MM.1S (cell line): ENCODE measurements around the gene MTHFS.
A peak's percentile ranks its signal among the peaks of the same experiment; 100 is the strongest.

Source experiments
- DNase-seq: peaks from one replicate; pipeline ENCODE4 v3.0.0-alpha.2; 2015
- H2AFZ ChIP-seq: fragments of 300-600 bp; sonication (generic); 2 replicates; pipeline ENCODE4 v1.6.0; 2016; ENCODE audit warnings: antibody characterized with exemption, low read length
- H3F3A ChIP-seq: fragments of 300-600 bp; sonication (generic); 2 replicates; pipeline ENCODE4 v1.6.1; 2016; ENCODE audit warnings: mild to moderate bottlenecking, antibody characterized with exemption, low read length, moderate library complexity, mixed read lengths; ENCODE audit not compliant: insufficient read depth
- H3K27ac ChIP-seq: fragments of 300-600 bp; sonication (generic); 2 replicates; pipeline ENCODE4 v1.5.1; 2016; ENCODE audit warnings: mild to moderate bottlenecking, low read length
- H3K27me3 ChIP-seq: fragments of 300-600 bp; sonication (generic); replicated peaks from 2 replicates; pipeline ENCODE4 v1.6.0; 2016; ENCODE audit warnings: low read length; ENCODE audit not compliant: insufficient read depth
- H3K36me3 ChIP-seq: fragments of 300-600 bp; sonication (generic); replicated peaks from 2 replicates; pipeline ENCODE4 v1.6.1; 2016; ENCODE audit warnings: mild to moderate bottlenecking, low read length, mixed read lengths; ENCODE audit not compliant: insufficient read depth
- H3K4me1 ChIP-seq: fragments of 300-600 bp; sonication (generic); 2 replicates; pipeline ENCODE4 v1.6.1; 2016; ENCODE audit warnings: low read length, mixed read lengths
- H3K4me2 ChIP-seq: fragments of 300-600 bp; sonication (generic); 2 replicates; pipeline ENCODE4 v1.6.0; 2016; ENCODE audit warnings: low read depth, low read length
- H3K4me3 ChIP-seq: fragments of 300-600 bp; sonication (generic); 2 replicates; pipeline ENCODE4 v1.5.1; 2016; ENCODE audit warnings: low read length, mixed read lengths
- H3K79me2 ChIP-seq: fragments of 300-600 bp; sonication (generic); 2 replicates; pipeline ENCODE4 v1.6.1; 2016; ENCODE audit warnings: mixed run types, low read length, mixed read lengths
- H3K9ac ChIP-seq: fragments of 300-600 bp; sonication (generic); 2 replicates; pipeline ENCODE4 v1.6.1; 2016; ENCODE audit warnings: low read length, mixed read lengths
- H3K9me2 ChIP-seq: fragments of 300-600 bp; sonication (generic); replicated peaks from 2 replicates; pipeline ENCODE4 v1.6.1; 2016; ENCODE audit warnings: mild to moderate bottlenecking, low read length, mixed read lengths; ENCODE audit not compliant: insufficient read depth
- H3K9me3 ChIP-seq: fragments of 300-600 bp; sonication (generic); replicated peaks from 2 replicates; pipeline ENCODE4 v1.6.1; 2016; ENCODE audit warnings: mild to moderate bottlenecking, low read length, mixed read lengths; ENCODE audit not compliant: insufficient read depth
- H4K20me1 ChIP-seq: fragments of 300-600 bp; sonication (generic); 2 replicates; pipeline ENCODE4 v1.6.1; 2016; ENCODE audit warnings: mild to moderate bottlenecking, low read length, moderate library complexity, mixed read lengths; ENCODE audit not compliant: insufficient read depth
- EZH2 ChIP-seq: fragments of 300-600 bp; sonication (generic); optimal IDR thresholded peaks from 2 replicates; pipeline ENCODE3; 2017; ENCODE audit warnings: low read depth, mild to moderate bottlenecking, antibody characterized with exemption, low read length, mixed read lengths
- EZH2phosphoT487 ChIP-seq: fragments of 300-600 bp; sonication (generic); IDR thresholded peaks from 2 replicates; pipeline ENCODE4 v1.6.1; 2018; ENCODE audit warnings: antibody characterized with exemption, low read length
- TF ChIP-seq, protein P1 (sequence below): fragments of 300-600 bp; sonication (generic); IDR thresholded peaks from 2 replicates; pipeline ENCODE4 v1.5.1; 2016; ENCODE audit warnings: antibody characterized with exemption, low read length, mixed read lengths

MTHFS gene

DNA sequence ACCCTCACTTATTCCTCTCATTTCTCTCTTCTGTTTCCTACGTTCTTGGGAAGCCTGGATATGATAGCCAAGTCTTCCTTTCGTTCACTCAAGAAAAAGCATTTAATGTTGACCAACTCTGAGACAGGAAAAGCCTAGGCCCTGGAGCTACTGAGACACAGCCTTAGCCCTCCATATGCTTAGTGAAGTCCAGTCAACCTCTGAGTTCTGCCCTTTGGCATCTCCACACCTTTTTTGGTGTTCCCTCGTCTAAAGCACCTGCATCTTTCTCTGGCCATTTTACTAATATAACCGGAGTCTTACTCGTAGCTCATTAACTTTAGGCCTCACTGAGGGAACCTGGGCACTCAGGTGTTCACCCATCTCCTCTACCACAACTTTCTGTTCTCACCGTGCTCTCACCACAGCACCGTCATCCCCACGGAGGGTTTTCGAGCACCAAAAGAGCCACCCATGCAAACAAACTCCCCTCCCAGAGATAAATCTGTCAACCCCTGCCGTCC is 632 bp downstream of the MTHFS start:
- Histone ChIP-seq H4K20me1 (no peaks in the 10 kb centered on the region), H3F3A (peaks cover 10% of the 10 kb centered on the region), H2AFZ (peak overlapping the region; percentile 72), H3K27me3 (no peaks in the 10 kb centered on the region), H3K9ac (peak overlapping the region; percentile 81), H3K4me2 (peak overlapping the region; percentile 91), H3K4me3 (peak overlapping the region; percentile 80), H3K27ac (peak overlapping the region; percentile 74; the same call in 1 of the 2 replicates), H3K36me3 (no peaks in the 10 kb centered on the region), H3K4me1 (peaks cover 9% of the 10 kb centered on the region), H3K9me3 (no peaks in the 10 kb centered on the region), H3K79me2 (peaks cover 20% of the 10 kb centered on the region), H3K9me2 (no peaks in the 10 kb centered on the region)
- TF ChIP-seq EZH2, result no peak
- no peak for TF ChIP-seq EZH2phosphoT487
- TF ChIP-seq, protein P1, sequence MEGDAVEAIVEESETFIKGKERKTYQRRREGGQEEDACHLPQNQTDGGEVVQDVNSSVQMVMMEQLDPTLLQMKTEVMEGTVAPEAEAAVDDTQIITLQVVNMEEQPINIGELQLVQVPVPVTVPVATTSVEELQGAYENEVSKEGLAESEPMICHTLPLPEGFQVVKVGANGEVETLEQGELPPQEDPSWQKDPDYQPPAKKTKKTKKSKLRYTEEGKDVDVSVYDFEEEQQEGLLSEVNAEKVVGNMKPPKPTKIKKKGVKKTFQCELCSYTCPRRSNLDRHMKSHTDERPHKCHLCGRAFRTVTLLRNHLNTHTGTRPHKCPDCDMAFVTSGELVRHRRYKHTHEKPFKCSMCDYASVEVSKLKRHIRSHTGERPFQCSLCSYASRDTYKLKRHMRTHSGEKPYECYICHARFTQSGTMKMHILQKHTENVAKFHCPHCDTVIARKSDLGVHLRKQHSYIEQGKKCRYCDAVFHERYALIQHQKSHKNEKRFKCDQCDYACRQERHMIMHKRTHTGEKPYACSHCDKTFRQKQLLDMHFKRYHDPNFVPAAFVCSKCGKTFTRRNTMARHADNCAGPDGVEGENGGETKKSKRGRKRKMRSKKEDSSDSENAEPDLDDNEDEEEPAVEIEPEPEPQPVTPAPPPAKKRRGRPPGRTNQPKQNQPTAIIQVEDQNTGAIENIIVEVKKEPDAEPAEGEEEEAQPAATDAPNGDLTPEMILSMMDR, result no peak
- DNase-seq, result no peak

DNA sequence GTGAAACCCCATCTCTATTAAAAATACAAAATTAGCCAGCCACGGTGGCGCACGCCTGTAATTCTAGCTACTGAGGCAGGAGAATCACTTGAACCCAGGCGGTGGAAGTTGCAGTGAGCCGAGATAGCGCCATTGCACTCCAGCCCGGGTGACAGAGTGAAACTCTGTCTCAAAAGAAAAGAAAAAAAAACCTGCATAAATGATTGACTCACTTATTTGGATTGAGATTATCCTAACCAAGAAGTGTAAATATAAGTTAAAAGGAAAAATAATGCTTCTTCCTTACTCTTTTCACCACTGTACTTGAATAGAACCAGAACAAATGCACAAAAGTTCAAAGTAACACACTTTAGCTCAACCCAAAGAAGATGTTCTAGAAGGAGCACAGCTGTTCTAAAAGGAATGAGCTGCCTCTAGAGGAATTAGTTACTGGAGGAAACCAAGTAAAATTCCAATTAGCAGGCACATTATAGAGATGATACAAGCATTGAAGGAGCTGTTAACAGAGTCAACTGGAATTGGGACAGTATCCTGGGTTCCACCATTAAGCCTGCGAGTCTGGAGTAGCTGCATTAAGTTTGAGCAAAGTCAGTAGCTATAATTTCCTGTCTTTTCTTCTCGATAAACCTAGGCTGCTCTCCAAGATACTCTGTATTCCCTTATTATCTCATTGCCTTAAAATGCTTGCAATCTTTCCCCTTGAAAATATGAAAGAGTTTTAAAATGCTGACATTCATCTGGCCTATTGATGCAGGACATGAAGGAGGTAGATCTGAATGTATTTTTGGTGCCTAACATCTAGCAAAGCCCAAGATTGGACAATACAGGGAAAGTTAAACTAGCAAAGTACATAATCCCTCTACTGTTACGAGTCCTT is 9.5 kb downstream of the MTHFS start:
- Histone ChIP-seq H4K20me1 (no peaks in the 10 kb centered on the region), H3K27me3 (no peaks in the 10 kb centered on the region), H3K4me3 (no peak overlapping the region), H3K36me3 (no peaks in the 10 kb centered on the region), H3K9ac (no peak overlapping the region), H3F3A (no peaks in the 10 kb centered on the region), H3K79me2 (no peaks in the 10 kb centered on the region), H3K9me2 (no peaks in the 10 kb centered on the region), H2AFZ (no peak overlapping the region), H3K4me2 (no peak overlapping the region), H3K4me1 (no peaks in the 10 kb centered on the region), H3K27ac (no peak overlapping the region), H3K9me3 (no peaks in the 10 kb centered on the region)
- TF ChIP-seq, protein P1, result no peak
- TF ChIP-seq EZH2phosphoT487 (no peak), EZH2 (no peak)
- DNase-seq, result no peak

DNA sequence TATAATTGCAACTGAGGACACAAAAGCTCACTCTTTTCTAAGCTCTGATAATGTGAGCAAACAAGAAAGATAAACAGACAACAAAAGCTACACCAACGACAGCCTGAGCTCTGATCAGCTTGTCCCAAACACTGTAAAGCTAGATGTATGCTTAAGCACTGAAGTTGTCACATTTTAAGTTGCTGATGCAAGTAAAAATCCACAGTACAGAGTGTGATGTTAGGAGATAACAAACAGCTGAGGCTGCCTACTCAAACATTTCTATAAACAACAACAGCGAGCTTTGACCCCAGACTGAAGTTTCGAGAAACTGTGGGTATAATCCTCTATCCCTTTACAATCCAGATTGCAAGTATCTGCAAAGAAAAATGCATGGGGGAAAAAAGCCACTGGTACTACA is 10.7 kb downstream of the MTHFS start:
- H2AFZ ChIP-seq, result no peak overlapping the region
- H3K4me1 ChIP-seq, result no peaks in the 10 kb centered on the region
- TF ChIP-seq EZH2 (no peak), EZH2phosphoT487 (no peak)
- TF ChIP-seq, protein P1, result no peak
- H3K9me2 ChIP-seq, result no peaks in the 10 kb centered on the region
- H3K9ac ChIP-seq, result no peak overlapping the region
- DNase-seq, result no peak
- H3K36me3 ChIP-seq, result no peaks in the 10 kb centered on the region
- no peaks in the 10 kb centered on the region for H3K27me3 ChIP-seq
- no peaks in the 10 kb centered on the region for H3K79me2 ChIP-seq
- no peaks in the 10 kb centered on the region for H4K20me1 ChIP-seq
- no peaks in the 10 kb centered on the region for H3K9me3 ChIP-seq
- H3F3A ChIP-seq, result no peaks in the 10 kb centered on the region
- no peak overlapping the region for H3K4me2 ChIP-seq
- H3K4me3 ChIP-seq, result no peak overlapping the region
- no peak overlapping the region for H3K27ac ChIP-seq
